Stomach (tissue), 9 donors: ENCODE data around the gene RAI1. TPM values are rescaled to one million over a fixed set of nuclear protein-coding genes. Genes with fewer than 3 reads are reported as not detected.

Source experiments
- DNase-seq, 2 donors: peaks; one replicate each; pipeline versions ENCODE4 v3.0.0 to v3.0.0-alpha.2; 2013 to 2019
- H3K27ac ChIP-seq, 5 donors: fragments of 200-600 bp in 4 of 5; sonication (generic) in 4 of 5; one replicate each; pipeline ENCODE4 v1.5.1; 2013 to 2019; ENCODE audit warnings: mild to moderate bottlenecking in 1 of 5, moderate library complexity in 1 of 5
- H3K27me3 ChIP-seq, 3 donors: fragments of 200-600 bp; sonication (generic); one replicate each; pipeline ENCODE4 v1.5.1; 2017 to 2019; ENCODE audit warnings: mixed run types in 1 of 3
- H3K36me3 ChIP-seq, 4 donors: fragments of 200-600 bp; sonication (generic); 1 replicate in 3 of 4; 2 replicates in 1 of 4; pipeline ENCODE4 v1.5.1; 2016 to 2019
- H3K4me1 ChIP-seq, 4 donors: fragments of 200-600 bp; sonication (generic); one replicate each; pipeline ENCODE4 v1.5.1; 2016 to 2019
- H3K4me3 ChIP-seq, 4 donors: fragments of 200-600 bp; sonication (generic) in 3 of 4; one replicate each; pipeline ENCODE4 v1.5.1; 2016 to 2019; ENCODE audit warnings: mild to moderate bottlenecking in 1 of 4
- H3K9me3 ChIP-seq, 4 donors: fragments of 200-600 bp; sonication (generic); one replicate each; pipeline ENCODE4 v1.5.1; 2016 to 2019
- EP300 ChIP-seq: sonication (generic); formaldehyde crosslinking; IDR thresholded peaks from one replicate; pipeline ENCODE4 v1.6.1; 2017; ENCODE audit warnings: antibody characterized with exemption
- POLR2A ChIP-seq, 4 donors: fragments of 450-650 bp; IDR thresholded peaks; one replicate each; pipeline ENCODE4 v1.6.1; 2016; ENCODE audit warnings: antibody characterized with exemption in 4 of 4, control low read depth in 2 of 4, mild to moderate bottlenecking in 1 of 4, moderate library complexity in 1 of 4
- POLR2AphosphoS5 ChIP-seq, 3 donors: sonication (generic); formaldehyde crosslinking; IDR thresholded peaks; one replicate each; pipeline ENCODE4 v1.6.1; 2016; ENCODE audit warnings: antibody characterized with exemption in 3 of 3
- WGBS, 5 donors: extraction: QIAGEN DNeasy Blood & Tissue Kit in 3 of 5; methylation state at CpG; one replicate each; pipeline versions ENCODE4 v1.1.5 to v1.1.7; 2013 to 2018; 5-methylcytosine and 5-hydroxymethylcytosine counted together
- intact Hi-C: fragments of 100-400 bp; cut with DNase I; formaldehyde crosslinking; loops from one replicate; pipeline ENCODE4 v1.15.1; 2023; ENCODE audit warnings: low total_unique reads
- polyA plus RNA-seq, 3 donors: library from polyadenylated mRNA; stranded (reverse); fragments of 200-250 nt; gene quantifications; one replicate each; pipeline ENCODE4 v1.2.3, GENCODE V29; 2013
- total RNA-seq, 5 donors: library from RNA; depleted of rRNA; stranded (reverse); fragments of >200 nt; gene quantifications; one replicate each; pipeline versions ENCODE4 v1.1.0 to v1.2.3, GENCODE V29; 2014 to 2016
- TF ChIP-seq, protein P1 (sequence below), 7 experiments: fragments of 450-650 bp in 4 of 7; fragments of 200-600 bp in 3 of 7; sonication (generic) in 3 of 7; IDR thresholded peaks; one replicate each; pipeline ENCODE4 v1.5.1; 2016 to 2019; ENCODE audit warnings: antibody characterized with exemption in 7 of 7, control low read depth in 2 of 7, mild to moderate bottlenecking in 1 of 7
- donor health status: healthy with polysubstance abuse.
- donor health status: Bipolar disorder and iron deficiency.
- donor health status: healthy.

Gene RAI1
- total and polyA plus RNA-seq, 8 donors: 4.6 to 94.5 (median 28.3) TPM

DNA sequence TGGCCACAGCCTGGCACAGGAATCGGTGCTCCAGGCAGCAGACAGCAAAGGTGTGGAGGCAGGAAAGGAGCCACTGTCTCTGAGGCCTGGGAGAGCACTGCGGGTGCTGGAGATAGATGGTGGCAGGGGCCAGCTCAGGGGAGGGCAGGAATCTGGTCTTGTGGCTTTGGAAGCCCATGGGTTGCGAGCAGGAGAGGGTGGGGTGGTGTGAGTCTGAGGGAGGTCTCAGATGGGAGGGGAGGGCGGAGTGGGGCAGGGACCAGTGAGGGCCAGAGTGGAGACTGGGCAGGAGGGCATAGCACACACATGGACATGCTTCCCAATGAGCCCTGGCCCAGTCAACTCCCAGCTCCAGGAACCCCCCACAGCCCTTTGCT lies 85.5 kb downstream of the RAI1 start:
- Histone ChIP-seq H3K27ac (peak overlapping the region in 3 of 5 donors; percentile 13 to 56 (median 42)), H3K4me3 (no peak overlapping the region), H3K36me3 (peaks cover 0 to 11% (median 2%) of the 10 kb centered on the region in 4 donors), H3K4me1 (peaks cover 26 to 79% (median 52%) of the 10 kb centered on the region in 4 donors), H3K9me3 (no peaks in the 10 kb centered on the region), H3K27me3 (no peaks in the 10 kb centered on the region)
- 68 to 91% (median 75%) methylated on average over 3 to 4 of the region's 4 CpGs for WGBS, 5 donors
- DNase-seq: no peak
- intact Hi-C loops: no loop called here
- no peak for TF ChIP-seq POLR2A (IDR thresholded peaks at IDR 0.05)

DNA sequence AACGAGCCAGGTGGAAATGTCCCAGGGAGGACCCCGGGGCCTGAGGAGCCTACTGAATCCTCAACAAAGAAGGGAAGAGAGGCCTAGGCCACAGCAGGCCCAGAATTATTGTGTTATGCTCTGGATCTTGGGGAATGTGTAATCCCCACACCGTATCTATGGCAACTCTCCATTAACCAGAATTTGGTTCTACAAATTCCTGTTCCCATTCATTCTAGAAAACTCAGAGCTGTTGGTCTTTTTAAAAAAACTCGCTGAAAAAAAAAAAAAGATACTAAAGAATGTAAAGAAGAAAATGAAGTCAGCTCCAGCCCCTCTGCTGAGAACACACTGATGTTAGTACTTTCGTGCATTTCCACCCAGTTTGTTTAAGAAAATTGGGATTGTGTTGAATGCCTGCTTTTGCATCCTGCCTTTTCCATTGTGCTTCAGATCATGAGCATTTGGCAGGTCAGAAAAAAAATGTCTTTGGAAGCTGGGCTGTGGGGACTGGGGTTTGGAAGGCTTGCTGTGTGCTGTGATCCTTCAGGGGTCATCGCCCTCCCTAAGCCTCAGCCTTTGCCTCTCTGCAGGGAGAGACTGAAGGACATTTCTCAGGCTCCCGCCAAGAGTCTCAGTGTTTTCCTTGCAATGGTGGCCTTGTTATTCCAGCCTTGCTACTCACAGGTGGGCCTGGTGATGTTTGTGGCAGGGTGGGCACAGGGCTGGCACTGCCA lies 86.1 kb downstream of the RAI1 start:
- intact Hi-C loops: no loop called here
- no peak for DNase-seq
- H3K4me1 ChIP-seq: peaks cover 26 to 84% (median 54%) of the 10 kb centered on the region in 4 donors
- no peaks in the 10 kb centered on the region for H3K27me3 ChIP-seq
- WGBS, 5 donors: 67 to 80% (median 76%) methylated on average over 7 of the region's 7 CpGs
- TF ChIP-seq POLR2A (IDR thresholded peaks at IDR 0.05): no peak
- TF ChIP-seq EP300: no peak
- TF ChIP-seq, protein P1, sequence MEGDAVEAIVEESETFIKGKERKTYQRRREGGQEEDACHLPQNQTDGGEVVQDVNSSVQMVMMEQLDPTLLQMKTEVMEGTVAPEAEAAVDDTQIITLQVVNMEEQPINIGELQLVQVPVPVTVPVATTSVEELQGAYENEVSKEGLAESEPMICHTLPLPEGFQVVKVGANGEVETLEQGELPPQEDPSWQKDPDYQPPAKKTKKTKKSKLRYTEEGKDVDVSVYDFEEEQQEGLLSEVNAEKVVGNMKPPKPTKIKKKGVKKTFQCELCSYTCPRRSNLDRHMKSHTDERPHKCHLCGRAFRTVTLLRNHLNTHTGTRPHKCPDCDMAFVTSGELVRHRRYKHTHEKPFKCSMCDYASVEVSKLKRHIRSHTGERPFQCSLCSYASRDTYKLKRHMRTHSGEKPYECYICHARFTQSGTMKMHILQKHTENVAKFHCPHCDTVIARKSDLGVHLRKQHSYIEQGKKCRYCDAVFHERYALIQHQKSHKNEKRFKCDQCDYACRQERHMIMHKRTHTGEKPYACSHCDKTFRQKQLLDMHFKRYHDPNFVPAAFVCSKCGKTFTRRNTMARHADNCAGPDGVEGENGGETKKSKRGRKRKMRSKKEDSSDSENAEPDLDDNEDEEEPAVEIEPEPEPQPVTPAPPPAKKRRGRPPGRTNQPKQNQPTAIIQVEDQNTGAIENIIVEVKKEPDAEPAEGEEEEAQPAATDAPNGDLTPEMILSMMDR (IDR thresholded peaks at IDR 0.05): no peak
- peaks cover 0 to 11% (median 2%) of the 10 kb centered on the region in 4 donors for H3K36me3 ChIP-seq
- no peak overlapping the region for H3K4me3 ChIP-seq
- H3K27ac ChIP-seq: peak overlapping the region in 3 of 5 donors; percentile 13 to 56 (median 42)
- H3K9me3 ChIP-seq: no peaks in the 10 kb centered on the region

DNA sequence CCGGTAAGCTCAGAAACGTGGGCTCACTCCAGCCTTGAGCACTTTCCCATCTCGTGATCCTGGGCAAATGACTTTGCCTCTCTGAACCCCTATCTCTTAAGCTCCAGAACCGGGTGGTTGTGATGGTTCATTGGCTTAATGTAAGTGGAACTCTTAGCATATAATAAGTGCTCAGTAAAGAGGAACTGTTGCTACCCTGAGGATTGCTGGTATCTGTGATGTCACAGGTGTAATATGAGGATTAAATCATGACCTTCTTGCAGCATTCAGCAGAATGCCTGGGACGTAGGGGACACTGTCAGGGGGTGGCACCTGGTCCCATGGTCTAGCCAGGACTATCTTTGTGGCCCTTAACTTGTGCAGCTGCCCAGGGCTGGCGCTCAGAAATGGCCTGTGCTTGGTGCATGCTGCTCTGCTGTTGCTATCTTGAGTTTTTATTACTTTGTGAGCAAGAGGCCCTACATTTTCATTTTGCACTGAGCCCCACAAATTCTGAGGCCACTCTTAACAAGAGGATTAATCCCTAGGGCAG lies 86.7 kb downstream of the RAI1 start:
- no peak for TF ChIP-seq POLR2AphosphoS5 (IDR thresholded peaks at IDR 0.05)
- peaks cover 26 to 79% (median 57%) of the 10 kb centered on the region in 4 donors for H3K4me1 ChIP-seq
- H3K27ac ChIP-seq: no peak overlapping the region
- H3K9me3 ChIP-seq: no peaks in the 10 kb centered on the region
- intact Hi-C loops: no loop called here
- 70 to 81% (median 78%) methylated on average over 6 of the region's 6 CpGs for WGBS, 5 donors
- H3K36me3 ChIP-seq: peaks cover 0 to 11% (median 2%) of the 10 kb centered on the region in 4 donors
- DNase-seq: no peak
- H3K4me3 ChIP-seq: no peak overlapping the region
- H3K27me3 ChIP-seq: no peaks in the 10 kb centered on the region

DNA sequence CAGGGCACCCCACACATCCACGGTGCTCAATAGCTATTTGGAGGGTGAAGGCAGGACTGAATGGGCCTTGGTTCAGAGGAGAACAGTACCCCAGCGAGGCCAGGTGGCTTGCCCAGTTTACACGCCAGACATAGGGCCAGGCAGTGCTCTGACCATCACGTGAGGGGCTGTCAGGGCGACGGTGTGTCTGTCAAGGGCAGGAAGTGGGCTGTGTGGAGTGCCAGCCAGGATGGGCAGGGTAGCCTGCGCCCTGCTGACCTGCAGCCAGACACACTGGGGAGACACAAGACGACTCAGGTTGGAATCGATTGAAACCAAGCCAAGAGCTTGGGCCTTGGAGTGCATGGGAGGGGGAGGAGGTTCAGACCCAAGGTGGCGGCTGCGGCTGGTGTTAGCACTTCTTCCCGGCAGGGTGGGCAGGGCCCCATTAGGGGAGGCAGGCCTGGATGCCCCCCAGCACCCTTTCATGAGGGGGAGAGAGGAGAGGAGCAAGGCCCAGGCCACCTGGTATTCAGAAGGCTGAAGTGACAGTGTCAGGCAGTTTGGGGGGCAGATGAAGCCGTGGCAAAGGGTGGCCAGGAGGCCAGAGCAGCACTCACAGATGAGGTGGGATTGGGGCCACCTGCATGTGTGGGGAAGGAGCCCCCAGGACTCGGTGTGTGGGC lies 87.3 kb downstream of the RAI1 start:
- DNase-seq: peak in 1 of 2 donors; percentile 42
- Histone ChIP-seq H3K4me3 (no peak overlapping the region), H3K27me3 (no peaks in the 10 kb centered on the region), H3K27ac (no peak overlapping the region), H3K9me3 (no peaks in the 10 kb centered on the region), H3K36me3 (peaks cover 0 to 11% (median 2%) of the 10 kb centered on the region in 4 donors), H3K4me1 (peaks cover 26 to 77% (median 56%) of the 10 kb centered on the region in 4 donors)
- 57 to 68% (median 61%) methylated on average over 13 to 14 of the region's 14 CpGs for WGBS, 5 donors
- intact Hi-C loops: no loop called here
- no peak for TF ChIP-seq EP300
- TF ChIP-seq, protein P1 (IDR thresholded peaks at IDR 0.05): no peak
- TF ChIP-seq POLR2AphosphoS5 (IDR thresholded peaks at IDR 0.05): no peak
- TF ChIP-seq POLR2A (IDR thresholded peaks at IDR 0.05): no peak

DNA sequence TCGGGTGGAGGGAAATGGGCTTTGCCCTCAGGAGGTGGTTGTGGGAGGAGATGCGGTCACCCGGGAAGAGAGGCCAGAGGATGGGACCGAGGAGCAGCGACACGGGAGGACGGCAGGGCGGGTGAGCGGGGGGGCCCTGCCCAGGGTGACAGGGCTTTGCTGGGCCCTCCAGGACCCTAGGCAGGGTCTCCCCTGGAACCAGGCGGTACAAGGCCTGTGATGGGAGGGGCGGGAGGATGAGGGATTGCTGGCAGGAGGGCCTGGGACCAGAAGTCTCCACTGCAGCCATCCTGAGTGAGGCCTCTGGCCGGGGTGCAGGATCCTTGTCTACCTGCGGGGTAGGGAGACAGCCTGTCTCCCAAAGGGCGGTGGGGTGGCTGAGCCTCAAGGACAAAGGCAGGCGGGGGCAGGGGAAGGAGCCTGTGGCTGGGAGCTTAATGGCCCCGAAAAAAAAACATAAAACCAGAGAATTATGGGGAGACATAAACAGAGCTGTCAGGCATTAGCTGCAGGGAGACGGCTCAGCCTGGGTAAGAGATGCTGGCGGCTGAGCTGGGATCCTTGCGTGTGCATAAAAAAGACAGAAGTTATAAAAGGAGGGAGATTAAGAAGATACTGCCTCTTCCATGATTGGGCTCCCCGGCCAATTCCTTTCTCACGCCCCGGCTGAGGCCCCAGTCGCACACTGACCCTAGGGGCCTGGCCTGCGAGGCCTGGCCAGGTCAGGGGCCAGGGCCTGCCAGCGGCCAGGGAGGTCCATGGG lies 88.8 kb downstream of the RAI1 start:
- H3K27me3 ChIP-seq: no peaks in the 10 kb centered on the region

More for the DNA sequence above, 88.8 kb downstream of the RAI1 start:
- Histone ChIP-seq H3K36me3 (peaks cover 0 to 7% (median 2%) of the 10 kb centered on the region in 4 donors), H3K9me3 (no peaks in the 10 kb centered on the region), H3K4me1 (peaks cover 36 to 89% (median 66%) of the 10 kb centered on the region in 4 donors), H3K4me3 (no peak overlapping the region), H3K27ac (peak overlapping the region in 4 of 5 donors; percentile 7 to 60 (median 52))
- WGBS, 5 donors: 69 to 82% (median 78%) methylated on average over 24 to 25 of the region's 25 CpGs
- DNase-seq: no peak
- TF ChIP-seq EP300 (no peak), POLR2AphosphoS5 (IDR thresholded peaks at IDR 0.05) (no peak), POLR2A (IDR thresholded peaks at IDR 0.05) (no peak)
- TF ChIP-seq, protein P1 (IDR thresholded peaks at IDR 0.05): no peak
- intact Hi-C loops: no loop called here
